NCI-H345 (cell line): Measurements from ENCODE around the gene SMAD7.
"Not testable (repeated sequence)": the region's sequence is repeated elsewhere in the genome, so short reads cannot be mapped to it uniquely, and the experiment has no call there.

Source experiments
- DNase-seq: peaks from one replicate; lab custom pipeline; 2025; lab: John Stamatoyannopoulos, UW

SMAD7 gene

GRCh38 chr18:48877941-48878340 lies 72.8 kb downstream of the SMAD7 start:
- no peak for DNase-seq

- DNase-seq: no peak
Observed at GRCh38 chr18:48876590-48876989, 74.2 kb downstream of the SMAD7 start.

GRCh38 chr18:48875942-48876511 lies 74.7 kb downstream of the SMAD7 start:
- no peak for DNase-seq

GRCh38 chr18:48875314-48875941 lies 75.3 kb downstream of the SMAD7 start:
- no peak for DNase-seq

- DNase-seq: no peak
Observed at GRCh38 chr18:48874701-48875162, 76.0 kb downstream of the SMAD7 start.

GRCh38 chr18:48874233-48874632 lies 76.5 kb downstream of the SMAD7 start:
- DNase-seq: no peak

GRCh38 chr18:48872234-48873145 lies 78.3 kb downstream of the SMAD7 start:
- DNase-seq: peak; percentile 18

- no peak for DNase-seq
Observed at GRCh38 chr18:48871391-48872166, 79.2 kb downstream of the SMAD7 start.

GRCh38 chr18:48870926-48871325 lies 79.8 kb downstream of the SMAD7 start:
- not testable (repeated sequence) for DNase-seq
